GM12873 (cell line): ENCODE measurements around the gene GCSH.

ENCODE experiments used
- CTCF ChIP-seq: IDR thresholded peaks from 2 replicates; pipeline ENCODE4 v1.5.1; 2012; ENCODE audit warnings: low read depth, mild to moderate bottlenecking, moderate library complexity, low read length, control low read depth; ENCODE audit not compliant: insufficient read depth; ENCODE audit errors: missing control alignments

Gene GCSH

DNA sequence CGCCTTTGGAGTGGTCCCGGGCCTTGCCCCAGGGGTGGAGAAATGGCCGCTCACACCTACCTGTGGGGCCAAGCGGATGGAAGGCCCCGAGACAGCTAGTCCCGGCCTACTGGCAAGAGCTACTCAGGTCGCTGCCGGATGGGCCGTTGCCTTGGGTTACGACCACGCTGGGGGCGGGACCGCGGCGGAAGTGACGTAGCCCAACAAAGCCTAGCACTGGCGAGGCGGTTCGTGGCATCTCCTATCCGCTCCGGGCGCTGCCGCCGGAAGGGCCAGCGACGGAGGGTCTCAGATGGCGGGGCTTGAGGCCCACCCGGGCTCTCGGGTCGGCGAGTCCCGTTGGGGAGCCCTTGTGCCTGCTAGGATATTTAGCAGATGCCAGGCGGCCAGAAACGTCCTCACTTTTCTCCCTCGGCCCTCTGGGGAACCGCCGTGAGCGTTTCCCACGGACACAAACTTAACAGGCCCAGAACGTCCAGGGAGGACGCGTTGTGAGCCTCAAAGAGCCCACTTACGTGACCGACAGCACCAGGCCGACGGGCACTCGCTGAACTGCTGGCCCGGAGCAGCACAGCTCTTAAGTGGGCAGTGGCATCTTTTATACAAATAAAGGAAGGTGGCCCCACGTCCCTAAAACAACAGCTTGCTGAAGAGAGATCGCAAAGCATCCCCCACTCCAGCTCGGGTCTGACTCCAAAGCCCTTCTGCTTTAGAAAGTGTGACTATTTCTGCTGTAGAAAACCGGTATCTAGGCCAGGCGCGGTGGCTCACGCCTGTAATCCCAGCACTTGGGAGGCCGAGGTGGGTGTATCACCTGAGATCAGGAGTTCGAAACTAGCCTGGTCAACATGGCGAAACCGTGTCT is 18.9 kb downstream of the GCSH start, which contains the start of gene C16orf46:
TSS of gene C16orf46 (minus strand) at position 163 of the 865 bp plus-strand sequence. CDS start 13,283 bp downstream, outside the sequence.
- no peak for TF ChIP-seq CTCF

- no peak for TF ChIP-seq CTCF
Observed at GRCh38 chr16:81076566-81077075, 19.6 kb downstream of the GCSH start.

DNA sequence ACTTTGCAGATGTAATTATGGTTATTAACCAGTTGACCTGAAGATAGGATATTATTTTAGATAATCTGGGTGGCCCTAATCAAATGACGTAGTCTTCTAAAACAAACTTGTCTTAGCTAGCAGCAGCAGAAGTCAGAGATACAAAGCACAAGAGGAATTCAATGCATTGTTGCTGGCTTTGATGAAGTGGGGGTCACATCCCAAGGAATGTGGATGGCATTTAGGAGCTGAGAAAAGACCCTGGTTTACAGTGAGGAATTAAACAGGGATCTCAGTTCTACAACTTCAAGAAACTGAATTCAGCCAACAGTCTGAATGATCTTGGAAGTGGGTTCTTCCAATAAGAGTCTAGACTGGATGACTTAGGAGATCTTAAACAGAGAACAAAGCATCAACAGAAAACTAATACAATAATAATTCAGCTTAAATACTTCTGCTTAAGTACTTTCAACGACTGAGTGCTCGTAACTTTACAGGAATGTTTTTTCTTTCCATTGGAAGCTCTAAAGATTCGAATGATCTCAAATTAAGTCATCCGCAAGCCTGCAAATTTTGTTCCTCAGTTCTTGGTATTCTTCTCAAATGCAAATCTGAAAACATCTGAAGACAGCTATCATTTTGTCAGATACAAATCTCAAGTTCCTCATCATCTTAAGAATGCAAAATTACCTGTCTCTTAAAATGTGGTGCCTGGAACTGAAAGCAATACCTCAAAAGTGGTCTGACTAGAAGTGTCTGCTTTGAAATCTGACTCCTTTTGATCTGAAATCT is 22.4 kb downstream of the GCSH start:
- no peak for TF ChIP-seq CTCF

- TF ChIP-seq CTCF, result no peak
Observed at GRCh38 chr16:81071805-81072204, 24.4 kb downstream of the GCSH start.

DNA sequence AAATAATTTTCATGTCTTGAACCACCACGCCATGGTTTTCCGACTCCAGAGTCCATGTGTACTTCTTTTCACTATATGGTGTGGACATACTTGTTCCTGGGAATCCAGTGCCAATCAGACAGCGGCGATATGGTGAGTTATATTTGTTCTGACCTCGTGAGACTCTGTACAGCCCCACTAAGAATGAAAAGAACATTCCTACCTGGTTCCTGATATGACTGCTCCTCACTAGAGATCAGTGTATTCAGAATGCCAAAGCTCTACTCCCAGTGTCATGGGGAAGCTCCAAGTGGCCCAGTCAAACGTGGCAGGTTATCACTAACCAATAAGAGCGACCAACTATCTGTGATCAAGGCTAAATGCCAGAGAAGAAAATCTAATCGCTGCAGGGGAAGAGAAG is 25.2 kb downstream of the GCSH start:
- TF ChIP-seq CTCF, result no peak

- TF ChIP-seq CTCF, result no peak
Observed at GRCh38 chr16:81069063-81069462, 27.1 kb downstream of the GCSH start.

DNA sequence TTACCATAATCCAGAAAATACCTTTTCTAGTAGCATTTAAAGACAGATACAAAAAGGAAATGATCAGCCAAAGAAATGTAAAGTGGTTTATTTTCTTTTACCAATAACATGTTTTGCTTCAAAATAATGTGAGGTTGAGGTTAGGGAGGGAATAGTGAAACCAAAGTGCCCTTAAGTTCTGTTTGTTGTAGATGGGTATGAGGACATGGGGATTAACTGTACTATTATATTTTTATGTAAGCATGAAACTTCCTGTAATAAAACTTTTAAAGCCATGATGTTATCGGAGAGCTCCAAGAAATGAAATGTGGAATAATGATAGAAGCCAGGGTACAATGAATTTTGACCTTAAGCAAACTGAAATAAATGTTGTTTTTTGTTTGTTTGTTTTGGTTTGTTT is 29.0 kb downstream of the GCSH start:
- no peak for TF ChIP-seq CTCF
